IMR-90 (cell line): ENCODE data around the gene KCNMB2. TPM values are rescaled to one million over a fixed set of nuclear protein-coding genes. Genes with fewer than 3 reads are reported as not detected.

Experiments
- ATAC-seq: fragments of 200-7000 bp; cut with Tn5 transposase; 2 replicates; pipeline ENCODE4 v1.9.1; 2020; ENCODE audit warnings: low read depth, mild to moderate bottlenecking, moderate library complexity
- BruUV-seq: library from RNA; stranded (reverse); fragments of 400-500 nt; replicated peaks from 2 replicates; lab custom pipeline; 2021; lab: Mats Ljungman, UMichigan
- CTCF ChIA-PET: fragments of 300-600 bp; formaldehyde crosslinking; extraction: SDS; loops from one replicate; lab custom pipeline; 2021; ENCODE audit warnings: antibody characterized with exemption; lab: Yijun Ruan, JAX
- POLR2A ChIA-PET: fragments of 300-600 bp; sonication (Branson Sonifier 250); formaldehyde crosslinking; loops from one replicate; lab custom pipeline; 2022; ENCODE audit warnings: antibody characterized with exemption; ENCODE audit not compliant: unreplicated experiment; lab: Charles Lee
- DNase-seq: peaks from one replicate; pipeline ENCODE4 v3.0.0; 2013
- H2AFZ ChIP-seq: replicated peaks from 2 replicates; pipeline ENCODE3; 2013; ENCODE audit warnings: low read length, mild to moderate bottlenecking; ENCODE audit not compliant: poor library complexity
- H2AK5ac ChIP-seq: 2 replicates; pipeline ENCODE4 v1.6.1; 2013; ENCODE audit warnings: low read depth, low read length, inconsistent platforms
- H2AK9ac ChIP-seq: replicated peaks from 2 replicates; pipeline ENCODE3; 2013; ENCODE audit warnings: mild to moderate bottlenecking, low read depth, low read length, moderate library complexity; ENCODE audit not compliant: poor library complexity
- H2BK120ac ChIP-seq: 2 replicates; pipeline ENCODE4 v1.6.1; 2013; ENCODE audit warnings: low read depth, low read length, inconsistent platforms
- H2BK15ac ChIP-seq: 3 replicates; pipeline ENCODE4 v1.6.1; 2013; ENCODE audit warnings: low read depth, low read length, inconsistent platforms
- H2BK20ac ChIP-seq: 2 replicates; pipeline ENCODE4 v1.6.1; 2013; ENCODE audit warnings: low read depth, mild to moderate bottlenecking, inconsistent platforms, low read length, moderate library complexity
- H2BK5ac ChIP-seq: 2 replicates; pipeline ENCODE4 v1.6.1; 2013; ENCODE audit warnings: mild to moderate bottlenecking, low read depth, low read length, inconsistent platforms; ENCODE audit not compliant: poor library complexity, severe bottlenecking
- H3K14ac ChIP-seq: replicated peaks from 2 replicates; pipeline ENCODE4 v1.6.1; 2013; ENCODE audit warnings: low read depth, low read length, inconsistent platforms
- H3K18ac ChIP-seq: 2 replicates; pipeline ENCODE4 v1.6.1; 2013; ENCODE audit warnings: low read depth, low read length, control low read depth
- H3K23ac ChIP-seq: 2 replicates; pipeline ENCODE4 v1.6.1; 2013; ENCODE audit warnings: low read depth, low read length, inconsistent platforms
- H3K27ac ChIP-seq: 2 replicates; pipeline ENCODE4 v1.5.1; 2013; ENCODE audit warnings: mild to moderate bottlenecking, control low read depth, low read length; ENCODE audit not compliant: insufficient read depth
- H3K27me3 ChIP-seq: 2 replicates; pipeline ENCODE4 v1.6.1; 2013; ENCODE audit warnings: low read length; ENCODE audit not compliant: control insufficient read depth, insufficient read depth
- H3K36me3 ChIP-seq: 2 replicates; pipeline ENCODE4 v1.6.1; 2013; ENCODE audit warnings: low read length, mixed read lengths; ENCODE audit not compliant: control insufficient read depth, insufficient read depth
- H3K4ac ChIP-seq: 2 replicates; pipeline ENCODE4 v1.6.1; 2013; ENCODE audit warnings: low read depth, low read length, inconsistent platforms
- H3K4me1 ChIP-seq: 2 replicates; pipeline ENCODE4 v1.6.1; 2013; ENCODE audit warnings: low read length, mixed read lengths; ENCODE audit not compliant: control insufficient read depth, insufficient read depth
- H3K4me2 ChIP-seq: 2 replicates; pipeline ENCODE4 v1.6.1; 2013; ENCODE audit warnings: low read depth, mild to moderate bottlenecking, control low read depth, low read length, moderate library complexity
- H3K4me3 ChIP-seq: 2 replicates; pipeline ENCODE4 v1.5.1; 2013; ENCODE audit warnings: low read depth, mild to moderate bottlenecking, control low read depth, low read length, moderate library complexity; ENCODE audit not compliant: insufficient read depth
- H3K56ac ChIP-seq: 2 replicates; pipeline ENCODE4 v1.6.1; 2013; ENCODE audit warnings: low read length, inconsistent platforms; ENCODE audit not compliant: insufficient read depth; ENCODE audit errors: extremely low read depth
- H3K79me1 ChIP-seq, 2 experiments: 2 replicates each; pipeline ENCODE4 v1.6.1; 2013; ENCODE audit warnings: low read length in 2 of 2, inconsistent platforms in 1 of 2, low read depth in 1 of 2
- H3K9ac ChIP-seq: 2 replicates; pipeline ENCODE4 v1.6.1; 2013; ENCODE audit warnings: low read depth, low read length, control low read depth
- H3K9me1 ChIP-seq: 2 replicates; pipeline ENCODE4 v1.6.1; 2013; ENCODE audit warnings: low read length, inconsistent platforms; ENCODE audit not compliant: insufficient read depth
- H3K9me3 ChIP-seq: 2 replicates; pipeline ENCODE4 v1.6.1; 2013; ENCODE audit warnings: low read length; ENCODE audit not compliant: control insufficient read depth, insufficient read depth
- H4K20me1 ChIP-seq: 2 replicates; pipeline ENCODE4 v1.6.1; 2013; ENCODE audit warnings: low read length, inconsistent platforms; ENCODE audit not compliant: insufficient read depth
- H4K5ac ChIP-seq: 2 replicates; pipeline ENCODE4 v1.6.1; 2013; ENCODE audit warnings: mild to moderate bottlenecking, low read depth, low read length, control low read depth
- H4K8ac ChIP-seq, 2 experiments: 2 replicates each; pipeline ENCODE4 v1.6.1; 2013; ENCODE audit warnings: low read depth in 2 of 2, low read length in 2 of 2, control low read depth in 1 of 2, inconsistent platforms in 1 of 2
- H4K91ac ChIP-seq: 2 replicates; pipeline ENCODE4 v1.6.1; 2013; ENCODE audit warnings: low read depth, low read length, inconsistent platforms; ENCODE audit not compliant: insufficient read depth
- CEBPB ChIP-seq: IDR thresholded peaks from 2 replicates; pipeline ENCODE4 v1.6.1; 2012; ENCODE audit warnings: low read depth, low read length, improper control_type of control experiment
- CTCF ChIP-seq: conservative IDR thresholded peaks from 2 replicates; pipeline ENCODE4 v1.5.1; 2012; ENCODE audit warnings: mild to moderate bottlenecking, low read depth, low read length, improper control_type of control experiment
- MAFK ChIP-seq: IDR thresholded peaks from 2 replicates; pipeline ENCODE4 v1.6.1; 2012; ENCODE audit warnings: low read depth, low read length, improper control_type of control experiment
- MAZ ChIP-seq: IDR thresholded peaks from 2 replicates; pipeline ENCODE4 v1.6.1; 2012; ENCODE audit warnings: low read depth, mild to moderate bottlenecking, low read length, improper control_type of control experiment, moderate library complexity, borderline replicate concordance
- POLR2A ChIP-seq: IDR thresholded peaks from 2 replicates; pipeline ENCODE4 v1.6.1; 2012; ENCODE audit warnings: mild to moderate bottlenecking, low read depth, low read length
- RAD21 ChIP-seq: IDR thresholded peaks from 2 replicates; pipeline ENCODE4 v1.6.1; 2012; ENCODE audit warnings: low read length, improper control_type of control experiment
- RCOR1 ChIP-seq: IDR thresholded peaks from 2 replicates; pipeline ENCODE4 v1.6.1; 2012; ENCODE audit warnings: mild to moderate bottlenecking, low read length, improper control_type of control experiment; ENCODE audit not compliant: insufficient replicate concordance
- RFX5 ChIP-seq: IDR thresholded peaks from 2 replicates; pipeline ENCODE4 v1.8.0; 2012; ENCODE audit warnings: low read depth, mild to moderate bottlenecking, low read length, moderate library complexity
- WGBS, 2 experiments: methylation state at CpG; one replicate each; pipeline versions ENCODE4 v1.1.5 to v1.1.7; 2013; ENCODE audit warnings: missing lambda C conversion rate in 2 of 2; ENCODE audit not compliant: insufficient read length in 1 of 2; ENCODE audit errors: extremely low coverage in 2 of 2; 5-methylcytosine and 5-hydroxymethylcytosine counted together
- dilution Hi-C: fragments of 300-500 bp; cut with HindIII; formaldehyde crosslinking; loops from one replicate; pipeline ENCODE4 v1.14.3; 2018; ENCODE audit warnings: low sequenced_read_pairs; ENCODE audit not compliant: unreplicated experiment
- in situ Hi-C: fragments of 300-500 bp; cut with MboI; formaldehyde crosslinking; loops from 3 replicates; pipeline ENCODE4 v1.14.3; 2019; ENCODE audit warnings: low sequenced_read_pairs, inconsistent platforms, mixed read lengths
- intact Hi-C: fragments of 100-400 bp; cut with micrococcal nuclease; formaldehyde crosslinking; loops from 2 replicates; pipeline ENCODE4 v1.10.0; 2022
- polyA plus RNA-seq, 3 experiments: library from polyadenylated mRNA; depleted of rRNA; stranded (reverse); fragments of >200 nt; gene quantifications; 2 replicates each; pipeline ENCODE4 v1.2.3, GENCODE V29; 2012; ENCODE audit warnings: low replicate concordance in 1 of 3
- total RNA-seq: library from RNA; depleted of rRNA; stranded (reverse); fragments of >200 nt; gene quantifications from 2 replicates; pipeline ENCODE4 v1.2.3, GENCODE V29; 2012

Gene KCNMB2
- total and polyA plus RNA-seq, 2 of the 4 experiments (the other 2 are of a cell fraction): not detected

GRCh38 chr3:178761461-178761860, 225.2 kb downstream of the KCNMB2 start:
- no peak for TF ChIP-seq MAFK
- TF ChIP-seq CEBPB: no peak
- no peak for TF ChIP-seq POLR2A
- TF ChIP-seq MAZ: no peak
- no peak for TF ChIP-seq RCOR1
- TF ChIP-seq CTCF: no peak
- no peak for TF ChIP-seq RFX5
- no peak for TF ChIP-seq RAD21
- Histone ChIP-seq H3K56ac (no peak overlapping the region), H3K4me3 (no peak overlapping the region), H3K18ac (no peak overlapping the region), H3K27ac (no peak overlapping the region), H3K9me3 (no peaks in the 10 kb centered on the region), H2AFZ (no peak overlapping the region), H4K91ac (no peak overlapping the region), H3K9ac (no peak overlapping the region), H3K27me3 (no peaks in the 10 kb centered on the region), H2BK5ac (no peak overlapping the region), H2BK15ac (no peak overlapping the region), H4K20me1 (no peaks in the 10 kb centered on the region), H3K4ac (no peak overlapping the region), H3K23ac (no peak overlapping the region), H2AK5ac (no peak overlapping the region), H4K5ac (no peak overlapping the region), H2BK120ac (no peak overlapping the region), H3K14ac (no peak overlapping the region), H3K4me1 (no peaks in the 10 kb centered on the region), H4K8ac (no peak overlapping the region), H2BK20ac (no peak overlapping the region), H3K9me1 (no peaks in the 10 kb centered on the region), H2AK9ac (no peak overlapping the region), H3K79me1 (no peaks in the 10 kb centered on the region), H3K4me2 (no peak overlapping the region), H3K36me3 (no peaks in the 10 kb centered on the region)
- BruUV-seq: no TSS peak
- ATAC-seq: no peak
- intact Hi-C loops: no loop called here
- in situ Hi-C loops: no loop called here
- POLR2A ChIA-PET: no interaction called here
- WGBS, 2 experiments: no CpG with 5 or more reads among the region's 3 CpGs
- CTCF ChIA-PET: no interaction called here
- DNase-seq: no peak
- dilution Hi-C loops: no loop called here
